AG04450 (cell line): ENCODE measurements around the gene GBP5. TPM values are rescaled to one million over a fixed set of nuclear protein-coding genes. Genes with fewer than 3 reads are reported as not detected.
"Not testable (repeated sequence)": the region's sequence is repeated elsewhere in the genome, so short reads cannot be mapped to it uniquely, and the experiment has no call there.

Experiments
- CTCF ChIA-PET: fragments of 300-600, 350-600 bp; formaldehyde crosslinking; extraction: SDS; loops from one replicate; lab custom pipeline; 2022; ENCODE audit warnings: antibody characterized with exemption, inconsistent platforms; lab: Charles Lee
- POLR2A ChIA-PET: fragments of 350-600 bp; formaldehyde crosslinking; extraction: SDS; loops from one replicate; lab custom pipeline; 2021; ENCODE audit warnings: antibody characterized with exemption, inconsistent platforms; lab: Yijun Ruan, JAX
- DNase-seq: peaks from one replicate; pipeline ENCODE4 v3.0.0-alpha.2; 2011; ENCODE audit warnings: low read depth, low spot score
- H3K27ac ChIP-seq: one replicate; pipeline ENCODE4 v1.5.1; 2012; ENCODE audit warnings: low read depth, low read length, control low read depth
- H3K27me3 ChIP-seq: one replicate; pipeline ENCODE4 v1.6.0; 2012; ENCODE audit warnings: low read length; ENCODE audit not compliant: control insufficient read depth, insufficient read depth
- H3K4me3 ChIP-seq: 2 replicates; pipeline ENCODE4 v1.5.1; 2011; ENCODE audit warnings: mild to moderate bottlenecking, low read depth, low read length, control low read depth
- H3K9me3 ChIP-seq: 2 replicates; pipeline ENCODE4 v1.5.1; 2012; ENCODE audit warnings: low read length; ENCODE audit not compliant: control insufficient read depth, insufficient read depth
- polyA plus RNA-seq: library from polyadenylated mRNA; depleted of rRNA; stranded (reverse); fragments of >200 nt; gene quantifications from 2 replicates; pipeline ENCODE4 v1.2.3, GENCODE V29; 2011
- TF ChIP-seq, protein P1 (sequence below): IDR thresholded peaks from 2 replicates; pipeline ENCODE4 v1.5.1; 2011; ENCODE audit warnings: low read depth, low read length, control low read depth, inconsistent platforms

Gene GBP5
- polyA plus RNA-seq, 1 experiment: not detected

DNA sequence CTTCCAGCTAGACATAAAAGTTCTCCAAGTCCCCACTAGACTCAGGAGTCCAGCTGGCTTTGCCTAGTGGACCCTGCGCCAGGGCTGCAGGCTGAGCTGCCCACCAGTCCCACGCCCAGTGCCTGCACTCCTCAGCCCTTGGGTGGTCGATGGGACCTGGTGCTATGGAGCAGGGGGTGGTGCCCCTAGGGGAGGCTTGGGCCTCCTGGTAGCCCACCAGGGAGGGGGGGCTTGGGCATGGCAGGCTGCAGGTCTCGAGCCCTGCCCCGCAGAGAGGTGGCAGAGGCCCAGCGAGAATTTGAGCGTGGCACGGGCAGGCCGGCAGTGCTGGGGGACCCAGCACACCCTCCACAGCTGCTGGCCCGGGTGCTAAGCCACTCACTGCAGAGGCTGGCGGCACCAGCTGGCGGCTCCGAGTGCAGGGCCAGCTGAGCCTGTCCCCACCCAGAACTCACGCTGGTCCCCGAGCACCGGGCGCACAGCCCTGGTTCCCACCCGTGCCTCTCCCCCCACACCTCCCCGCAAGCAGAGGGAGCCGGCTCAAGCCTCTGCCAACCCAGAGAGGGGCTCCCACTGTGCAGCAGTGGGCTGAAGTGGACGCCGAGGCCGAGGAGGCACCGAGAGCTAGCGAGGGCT lies 30.2 kb upstream of the GBP5 start:
- ChIA-PET CTCF (no interaction called here), POLR2A (no interaction called here)
- DNase-seq: no peak
- H3K9me3 ChIP-seq: peaks cover 6% of the 10 kb centered on the region; the same call in 1 of the 2 replicates
- TF ChIP-seq, protein P1, sequence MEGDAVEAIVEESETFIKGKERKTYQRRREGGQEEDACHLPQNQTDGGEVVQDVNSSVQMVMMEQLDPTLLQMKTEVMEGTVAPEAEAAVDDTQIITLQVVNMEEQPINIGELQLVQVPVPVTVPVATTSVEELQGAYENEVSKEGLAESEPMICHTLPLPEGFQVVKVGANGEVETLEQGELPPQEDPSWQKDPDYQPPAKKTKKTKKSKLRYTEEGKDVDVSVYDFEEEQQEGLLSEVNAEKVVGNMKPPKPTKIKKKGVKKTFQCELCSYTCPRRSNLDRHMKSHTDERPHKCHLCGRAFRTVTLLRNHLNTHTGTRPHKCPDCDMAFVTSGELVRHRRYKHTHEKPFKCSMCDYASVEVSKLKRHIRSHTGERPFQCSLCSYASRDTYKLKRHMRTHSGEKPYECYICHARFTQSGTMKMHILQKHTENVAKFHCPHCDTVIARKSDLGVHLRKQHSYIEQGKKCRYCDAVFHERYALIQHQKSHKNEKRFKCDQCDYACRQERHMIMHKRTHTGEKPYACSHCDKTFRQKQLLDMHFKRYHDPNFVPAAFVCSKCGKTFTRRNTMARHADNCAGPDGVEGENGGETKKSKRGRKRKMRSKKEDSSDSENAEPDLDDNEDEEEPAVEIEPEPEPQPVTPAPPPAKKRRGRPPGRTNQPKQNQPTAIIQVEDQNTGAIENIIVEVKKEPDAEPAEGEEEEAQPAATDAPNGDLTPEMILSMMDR: no peak
- H3K27ac ChIP-seq: no peak overlapping the region
- H3K4me3 ChIP-seq: no peak overlapping the region
- H3K27me3 ChIP-seq: no peaks in the 10 kb centered on the region

GRCh38 chr1:89299739-89300463 lies 27.2 kb upstream of the GBP5 start:
- POLR2A ChIA-PET, H3K9me3 ChIP-seq: not testable (repeated sequence)

GRCh38 chr1:89298461-89298860 lies 25.8 kb upstream of the GBP5 start:
- H3K4me3 ChIP-seq: no peak overlapping the region
- no peaks in the 10 kb centered on the region for H3K27me3 ChIP-seq
- DNase-seq: no peak
- CTCF ChIA-PET: no interaction called here
- TF ChIP-seq, protein P1: no peak
- H3K9me3 ChIP-seq: peaks cover 6% of the 10 kb centered on the region; the same call in 1 of the 2 replicates
- no peak overlapping the region for H3K27ac ChIP-seq
- POLR2A ChIA-PET: no interaction called here

More at GRCh38 chr1:89299739-89300463, 27.2 kb upstream of the GBP5 start:
- H3K4me3 ChIP-seq, DNase-seq, H3K27ac ChIP-seq, H3K27me3 ChIP-seq, CTCF ChIA-PET: not testable (repeated sequence)

GRCh38 chr1:89295187-89295586 lies 22.5 kb upstream of the GBP5 start:
- no peak overlapping the region for H3K4me3 ChIP-seq
- H3K27me3 ChIP-seq: no peaks in the 10 kb centered on the region
- TF ChIP-seq, protein P1: no peak
- H3K27ac ChIP-seq: no peak overlapping the region
- CTCF ChIA-PET: interaction anchor here (0.6 kb wide), 1 partner anchor 176 kb away, joined by 9 read pairs; no protein-coding TSS in a partner anchor
- H3K9me3 ChIP-seq: no peaks in the 10 kb centered on the region
- DNase-seq: no peak
- POLR2A ChIA-PET: no interaction called here

DNA sequence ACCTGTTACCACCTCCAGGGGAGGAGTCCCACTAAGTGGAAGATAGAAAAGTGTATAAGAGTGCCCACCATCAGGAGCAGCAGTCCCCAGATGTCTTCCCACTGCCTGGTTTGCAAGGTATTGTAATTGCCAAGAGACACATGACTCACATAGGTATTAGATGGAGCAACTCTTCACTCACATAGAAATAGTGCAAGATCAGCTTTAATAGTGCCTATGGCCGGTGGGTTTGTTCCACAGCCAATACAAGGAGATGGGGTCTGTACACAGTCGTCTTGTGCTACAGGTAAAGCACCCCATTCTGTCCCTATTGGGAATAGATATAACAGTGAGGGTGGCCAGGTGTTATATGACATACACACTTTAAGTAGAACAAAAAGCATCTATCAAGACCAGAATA lies 18.6 kb upstream of the GBP5 start:
- TF ChIP-seq, protein P1: no peak
- Histone ChIP-seq H3K27ac (no peak overlapping the region), H3K27me3 (no peaks in the 10 kb centered on the region), H3K9me3 (no peaks in the 10 kb centered on the region), H3K4me3 (no peak overlapping the region)
- ChIA-PET CTCF (no interaction called here), POLR2A (no interaction called here)
- no peak for DNase-seq
